Stimulated activated CD4-positive, alpha-beta T cell treated with anti-CD3 and anti-CD28 coated beads, Interleukin-15, amount 100 ng/mL, for 1 hour (primary cell): ENCODE data around the gene PDCD6IP.
A peak's percentile ranks its signal among the peaks of the same experiment; 100 is the strongest.
"Not testable (repeated sequence)": the region's sequence is repeated elsewhere in the genome, so short reads cannot be mapped to it uniquely, and the experiment has no call there.

Source experiments
- DNase-seq, 2 donors: peaks; one replicate each; pipeline ENCODE4 v3.0.0-alpha.2; 2020; ENCODE audit warnings: low read depth in 1 of 2, low spot score in 1 of 2

PDCD6IP gene, protein sequence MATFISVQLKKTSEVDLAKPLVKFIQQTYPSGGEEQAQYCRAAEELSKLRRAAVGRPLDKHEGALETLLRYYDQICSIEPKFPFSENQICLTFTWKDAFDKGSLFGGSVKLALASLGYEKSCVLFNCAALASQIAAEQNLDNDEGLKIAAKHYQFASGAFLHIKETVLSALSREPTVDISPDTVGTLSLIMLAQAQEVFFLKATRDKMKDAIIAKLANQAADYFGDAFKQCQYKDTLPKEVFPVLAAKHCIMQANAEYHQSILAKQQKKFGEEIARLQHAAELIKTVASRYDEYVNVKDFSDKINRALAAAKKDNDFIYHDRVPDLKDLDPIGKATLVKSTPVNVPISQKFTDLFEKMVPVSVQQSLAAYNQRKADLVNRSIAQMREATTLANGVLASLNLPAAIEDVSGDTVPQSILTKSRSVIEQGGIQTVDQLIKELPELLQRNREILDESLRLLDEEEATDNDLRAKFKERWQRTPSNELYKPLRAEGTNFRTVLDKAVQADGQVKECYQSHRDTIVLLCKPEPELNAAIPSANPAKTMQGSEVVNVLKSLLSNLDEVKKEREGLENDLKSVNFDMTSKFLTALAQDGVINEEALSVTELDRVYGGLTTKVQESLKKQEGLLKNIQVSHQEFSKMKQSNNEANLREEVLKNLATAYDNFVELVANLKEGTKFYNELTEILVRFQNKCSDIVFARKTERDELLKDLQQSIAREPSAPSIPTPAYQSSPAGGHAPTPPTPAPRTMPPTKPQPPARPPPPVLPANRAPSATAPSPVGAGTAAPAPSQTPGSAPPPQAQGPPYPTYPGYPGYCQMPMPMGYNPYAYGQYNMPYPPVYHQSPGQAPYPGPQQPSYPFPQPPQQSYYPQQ

DNA sequence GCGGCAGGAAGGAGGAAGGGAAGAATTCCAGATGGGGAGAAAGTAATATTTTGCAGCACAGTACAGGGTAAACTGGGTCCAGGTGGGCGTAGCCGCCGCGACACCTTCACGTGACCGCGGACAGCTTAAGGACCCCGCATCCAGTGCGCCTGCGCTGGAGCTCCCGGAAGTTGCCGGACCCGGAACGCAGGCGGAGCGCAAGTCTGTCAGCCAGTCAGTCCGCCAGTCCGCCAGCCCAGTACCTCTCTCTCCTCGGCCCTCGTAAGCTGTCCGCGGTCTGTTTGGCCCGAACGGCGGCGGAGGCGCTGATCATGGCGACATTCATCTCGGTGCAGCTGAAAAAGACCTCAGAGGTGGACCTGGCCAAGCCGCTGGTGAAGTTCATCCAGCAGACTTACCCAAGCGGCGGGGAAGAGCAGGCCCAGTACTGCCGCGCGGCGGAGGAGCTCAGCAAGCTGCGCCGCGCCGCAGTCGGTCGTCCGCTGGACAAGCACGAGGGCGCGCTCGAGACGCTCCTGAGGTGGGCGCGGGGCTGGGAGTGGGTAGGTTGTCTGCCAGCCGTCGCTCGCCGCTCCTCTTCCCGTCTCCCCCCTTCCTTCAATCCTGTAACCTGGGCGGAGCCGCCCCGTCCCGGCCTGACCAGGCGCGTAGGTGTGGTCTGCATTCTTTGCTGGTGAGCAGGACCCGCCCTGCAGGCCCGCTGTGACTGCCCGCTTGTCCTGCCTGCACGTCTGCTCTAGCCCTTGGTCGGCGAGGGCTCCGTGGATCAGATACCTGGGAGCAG, at the start of gene PDCD6IP:
Gene PDCD6IP (plus strand): TSS at position 213 of the 784 bp plus-strand sequence. CDS start 99 bp downstream, at position 312.
- peak; percentile 75 to 83 for DNase-seq

DNA sequence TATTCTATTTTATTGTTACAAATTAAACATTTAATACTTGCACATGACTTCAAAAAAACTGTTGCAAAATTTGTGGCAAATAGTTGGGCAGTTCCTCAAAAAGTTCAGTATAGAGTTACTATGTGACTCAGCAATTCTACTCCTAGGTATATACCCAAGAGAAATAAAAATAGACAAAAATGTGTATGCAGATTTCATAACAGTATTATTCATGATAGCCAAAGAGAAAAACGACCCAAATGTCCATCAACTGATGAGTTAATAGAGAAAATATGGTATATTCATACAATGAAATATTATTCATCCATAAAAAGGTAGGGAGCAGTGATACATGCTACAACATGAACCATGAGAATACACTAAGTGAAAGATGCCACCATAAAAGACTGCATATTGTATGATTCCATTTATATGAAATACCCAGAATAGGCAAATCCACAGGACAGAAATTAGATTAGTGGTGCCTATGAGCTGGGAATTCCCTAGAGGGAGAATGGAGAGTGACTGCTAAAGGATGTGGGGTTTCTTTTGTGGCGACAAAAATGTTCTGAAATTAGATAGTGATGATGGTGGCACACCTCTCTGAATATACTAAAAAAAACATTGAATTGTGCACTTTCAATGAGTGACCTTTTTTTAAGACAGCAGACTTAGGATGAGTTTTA, 48.8 kb upstream of the PDCD6IP start:
- no peak for DNase-seq

DNA sequence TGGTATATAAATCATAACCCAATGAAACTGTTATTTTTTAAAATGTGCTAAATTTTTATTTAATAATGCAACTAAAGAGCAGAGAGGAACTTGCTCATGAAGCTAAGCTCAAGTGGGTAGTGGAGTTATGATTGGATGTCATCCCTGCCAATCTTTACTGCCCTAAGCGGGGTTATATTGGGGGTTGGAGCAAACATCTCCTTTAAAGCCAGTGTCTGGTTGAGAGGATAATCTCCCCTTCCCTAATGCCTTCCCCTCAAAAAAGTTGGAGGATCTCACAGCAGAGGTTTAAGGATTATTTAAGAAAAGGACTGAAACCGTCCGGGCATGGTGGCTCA, 48.2 kb upstream of the PDCD6IP start:
- DNase-seq = no peak

DNA sequence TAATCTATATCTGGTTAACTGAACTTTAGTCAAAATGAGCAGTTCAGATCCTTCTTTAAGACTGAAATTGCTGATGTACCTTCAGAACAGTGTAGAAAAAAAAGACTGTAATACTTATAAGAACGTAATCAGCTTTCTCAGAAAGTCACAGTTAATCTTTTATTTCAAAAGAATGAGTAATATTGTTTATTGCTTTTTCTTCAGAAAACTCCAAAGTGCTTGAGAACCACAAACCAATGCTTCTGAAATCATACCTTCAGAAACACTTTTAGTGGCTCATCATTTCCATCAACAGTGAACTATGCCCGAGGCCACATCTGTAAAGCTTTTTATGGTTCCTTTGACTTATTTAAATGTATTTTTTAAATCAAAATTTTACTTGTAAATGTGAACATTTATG, 47.1 kb upstream of the PDCD6IP start:
- no peak for DNase-seq

DNA sequence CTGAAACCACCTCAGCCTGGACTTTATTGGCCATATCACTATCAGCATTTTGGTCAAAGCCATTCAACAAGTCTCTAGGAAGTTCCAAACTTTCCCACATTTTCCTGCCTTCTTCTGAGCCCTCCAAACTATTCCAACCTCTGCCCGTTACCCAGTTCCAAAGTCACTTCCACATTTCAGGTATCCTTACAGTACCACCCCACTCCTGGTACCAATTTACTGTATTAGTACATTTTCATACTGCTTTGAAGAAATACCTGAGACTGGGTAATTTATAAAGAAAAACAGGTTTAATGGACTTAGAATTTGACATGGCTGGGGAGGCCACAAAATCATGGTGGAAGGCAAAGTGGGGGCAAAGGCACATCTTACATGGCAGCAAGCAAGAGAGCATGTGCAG, 44.0 kb upstream of the PDCD6IP start:
- not testable (repeated sequence) for DNase-seq

DNA sequence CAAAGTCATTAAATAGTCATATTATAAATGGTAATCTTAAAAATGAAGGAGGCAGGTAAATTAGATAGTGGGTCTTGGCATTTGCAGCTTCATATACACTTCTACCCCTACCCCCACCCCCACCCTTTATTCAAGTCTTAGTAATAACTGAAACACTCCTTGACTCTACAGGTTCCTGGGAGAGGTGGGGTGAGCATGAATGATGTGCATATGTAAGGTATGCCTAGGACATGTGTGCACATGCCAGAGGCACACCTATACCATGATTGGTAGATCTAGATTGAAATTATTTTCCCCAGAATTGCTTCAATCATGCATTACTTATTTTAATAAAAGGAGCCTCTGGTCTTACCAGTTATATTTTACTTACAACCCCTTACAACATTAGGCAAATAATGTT, 40.1 kb upstream of the PDCD6IP start:
- DNase-seq = no peak

DNA sequence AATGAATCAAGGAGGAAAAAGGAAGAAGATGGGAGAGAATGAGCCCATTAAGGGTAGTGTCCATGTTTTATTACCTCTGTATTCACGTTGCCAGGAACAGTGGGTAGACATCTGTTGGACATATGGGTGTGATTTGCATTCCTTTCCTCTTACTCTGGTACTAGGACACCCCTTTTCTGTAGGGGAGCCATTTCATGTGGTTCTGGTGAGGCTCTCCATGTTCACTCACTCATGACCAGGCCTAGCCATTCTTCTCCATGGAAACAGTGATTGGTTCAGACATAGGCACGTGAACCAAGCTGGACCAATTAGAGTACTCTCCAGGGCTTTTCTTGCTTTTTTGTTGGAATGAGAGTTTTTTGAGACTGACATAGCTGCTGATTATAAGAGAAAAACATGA, 39.6 kb upstream of the PDCD6IP start:
- DNase-seq = no peak

DNA sequence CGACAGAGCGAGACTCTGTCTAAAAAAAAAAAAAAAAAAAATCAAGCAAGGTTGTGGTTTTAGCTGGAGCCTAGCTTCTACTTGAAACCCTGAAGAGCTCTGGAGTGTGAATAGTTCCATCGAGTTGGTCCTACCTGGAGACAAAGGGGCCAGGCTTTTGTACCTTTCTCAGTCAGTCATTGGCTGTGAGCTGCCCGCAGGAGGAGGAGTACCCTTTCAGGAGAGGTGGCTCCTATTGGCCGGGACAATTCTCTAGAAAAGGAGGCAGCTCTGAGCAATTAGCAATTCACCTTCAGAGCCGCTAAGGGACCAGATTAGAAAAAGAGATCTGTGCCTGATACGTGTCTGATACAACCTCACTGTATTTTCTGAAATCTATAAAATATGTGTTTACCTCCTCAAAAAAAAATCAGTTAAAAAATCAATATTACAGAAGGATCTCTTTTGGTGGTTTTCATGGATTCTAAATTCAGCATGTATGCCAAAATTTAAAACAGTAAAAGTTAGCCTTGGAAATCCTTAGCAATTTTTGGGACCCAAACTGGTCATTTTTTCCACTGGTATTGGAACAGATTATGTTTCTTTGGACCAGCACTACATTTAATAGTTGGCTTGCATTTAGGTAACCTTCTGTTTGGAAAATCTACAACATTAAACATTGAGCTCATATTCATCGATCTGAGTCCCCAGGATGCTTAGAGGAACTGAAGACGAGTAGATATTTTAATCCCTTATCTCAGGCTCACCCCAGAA, 29.7 kb upstream of the PDCD6IP start:
- DNase-seq = no peak

DNA sequence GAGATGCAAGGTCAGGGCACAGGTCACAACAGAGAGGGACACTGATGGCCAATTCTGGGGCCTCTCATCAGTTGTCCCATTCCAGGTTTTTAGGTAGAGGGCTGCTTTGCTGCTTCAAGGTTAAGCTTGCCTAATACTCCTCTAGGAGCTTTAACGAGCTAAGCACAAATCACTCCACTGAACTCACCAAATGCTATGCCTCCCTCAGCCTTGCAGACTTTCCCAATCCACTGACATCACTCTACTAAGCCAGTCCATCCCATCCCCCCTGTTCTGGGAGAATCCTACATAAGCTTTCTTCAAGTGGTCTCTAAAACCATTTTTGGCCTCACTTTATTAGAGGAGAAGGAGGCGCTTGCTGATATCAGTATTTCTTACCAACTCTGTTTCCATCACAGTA, 24.8 kb upstream of the PDCD6IP start:
- DNase-seq = no peak

DNA sequence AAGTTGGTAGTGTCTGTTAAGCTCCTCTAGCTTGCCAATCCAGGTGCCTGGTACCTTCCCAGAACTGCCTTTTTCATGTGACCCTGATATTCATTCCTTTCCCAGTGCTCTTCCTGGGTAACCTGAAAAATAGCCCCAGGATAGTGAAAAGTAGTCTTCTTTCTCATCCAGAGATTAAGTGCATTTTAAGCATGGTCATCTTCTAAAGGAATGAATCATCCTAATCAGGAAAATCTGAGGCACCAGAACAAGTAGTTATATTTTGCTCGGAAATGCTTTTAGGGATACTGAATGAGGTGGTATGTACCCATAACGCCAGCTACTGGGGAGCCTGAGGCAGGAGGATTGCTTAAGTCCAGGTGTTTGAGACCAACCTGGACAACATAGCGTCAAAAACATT, 23.1 kb upstream of the PDCD6IP start:
- DNase-seq = no peak

DNA sequence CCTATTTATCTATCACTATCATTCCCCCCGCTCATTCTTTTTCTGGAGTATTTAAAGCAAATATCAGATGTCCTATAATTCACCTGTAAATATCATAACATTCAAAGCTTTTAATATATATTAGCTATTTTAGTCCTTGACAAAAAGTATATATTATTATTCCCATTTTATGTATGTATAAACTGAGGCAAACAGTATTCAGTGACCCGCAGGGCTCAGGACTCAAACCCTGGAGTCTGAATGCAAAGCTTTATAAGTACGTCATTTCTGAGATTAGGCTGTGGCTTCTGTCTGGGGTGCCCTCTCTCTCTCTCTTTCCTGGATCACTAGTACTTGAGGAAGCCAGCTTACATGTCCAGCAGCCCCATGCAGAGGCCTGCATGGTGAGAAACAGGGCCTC, 20.4 kb upstream of the PDCD6IP start:
- DNase-seq = no peak

DNA sequence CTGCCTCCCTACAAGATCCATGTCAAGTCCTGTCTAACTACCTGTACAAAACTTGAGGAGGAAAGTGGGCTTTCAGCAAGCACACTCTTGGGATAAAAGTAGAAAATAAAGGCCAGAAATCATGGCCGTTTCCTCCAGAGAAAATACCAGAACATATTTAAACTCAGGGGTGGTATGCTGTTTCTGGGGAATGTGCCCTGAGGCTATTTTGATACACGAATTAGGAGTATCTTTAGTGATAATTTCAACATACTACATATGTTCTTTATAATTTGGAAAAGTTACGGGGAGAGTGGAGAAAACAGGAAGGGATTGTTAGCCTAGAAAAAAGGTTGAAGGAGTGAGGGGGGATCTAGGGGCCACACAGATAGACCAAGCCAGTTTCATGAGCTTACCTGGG, 18.7 kb upstream of the PDCD6IP start:
- DNase-seq = no peak

DNA sequence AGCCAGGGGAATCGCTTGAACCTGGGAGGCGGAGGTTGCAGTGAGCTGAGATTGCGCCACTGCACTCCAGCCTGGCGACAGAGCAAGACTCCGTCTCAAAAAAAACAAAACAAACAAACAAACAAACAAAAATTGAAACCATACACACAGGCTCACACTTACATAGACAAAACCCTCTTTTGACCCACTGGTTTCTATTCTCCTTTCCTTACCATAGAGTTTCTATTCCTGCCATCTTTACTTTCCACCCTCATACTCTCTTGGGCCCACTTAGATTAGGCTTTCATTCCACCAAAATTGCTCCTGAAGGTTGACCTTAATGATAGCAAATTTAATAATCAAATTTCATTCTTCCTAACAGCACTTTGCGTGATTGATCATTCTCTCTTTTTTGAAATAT, 17.0 kb upstream of the PDCD6IP start:
- not testable (repeated sequence) for DNase-seq

DNA sequence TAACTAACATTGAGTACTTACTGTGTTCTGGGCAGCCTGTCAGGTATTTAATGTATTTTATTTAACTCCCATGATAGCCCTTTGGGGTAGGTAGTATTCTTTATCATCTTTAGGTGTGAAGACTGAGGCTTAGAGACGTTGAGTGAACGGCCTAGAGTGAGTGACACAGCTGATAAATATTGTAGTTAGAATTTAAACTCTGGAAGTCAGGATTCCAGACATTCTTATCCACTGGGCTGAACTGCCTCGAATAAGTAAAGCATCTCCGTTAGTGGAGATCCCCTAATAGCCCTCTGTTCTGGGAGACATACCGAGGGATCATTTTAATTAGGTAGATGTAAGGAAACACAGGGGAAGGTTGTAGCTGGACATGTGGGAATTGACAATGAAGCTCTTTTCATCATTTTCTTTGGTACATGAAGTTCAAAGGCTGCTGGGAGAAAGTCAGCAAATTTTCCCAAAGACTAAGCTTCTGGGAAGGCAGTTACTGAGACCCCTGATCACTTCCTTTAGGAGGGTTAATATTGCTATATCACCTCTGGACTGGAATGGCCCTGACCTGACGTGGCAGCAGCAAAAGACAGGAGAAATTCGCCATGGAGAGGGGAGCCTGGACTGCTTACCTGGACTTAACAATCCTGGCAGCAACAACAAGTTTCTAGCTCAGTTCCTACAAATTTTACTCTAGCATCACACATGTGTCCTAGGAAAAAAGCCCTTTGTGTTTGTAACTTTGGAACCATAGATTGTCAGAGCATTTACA, 11.7 kb upstream of the PDCD6IP start:
- no peak for DNase-seq

DNA sequence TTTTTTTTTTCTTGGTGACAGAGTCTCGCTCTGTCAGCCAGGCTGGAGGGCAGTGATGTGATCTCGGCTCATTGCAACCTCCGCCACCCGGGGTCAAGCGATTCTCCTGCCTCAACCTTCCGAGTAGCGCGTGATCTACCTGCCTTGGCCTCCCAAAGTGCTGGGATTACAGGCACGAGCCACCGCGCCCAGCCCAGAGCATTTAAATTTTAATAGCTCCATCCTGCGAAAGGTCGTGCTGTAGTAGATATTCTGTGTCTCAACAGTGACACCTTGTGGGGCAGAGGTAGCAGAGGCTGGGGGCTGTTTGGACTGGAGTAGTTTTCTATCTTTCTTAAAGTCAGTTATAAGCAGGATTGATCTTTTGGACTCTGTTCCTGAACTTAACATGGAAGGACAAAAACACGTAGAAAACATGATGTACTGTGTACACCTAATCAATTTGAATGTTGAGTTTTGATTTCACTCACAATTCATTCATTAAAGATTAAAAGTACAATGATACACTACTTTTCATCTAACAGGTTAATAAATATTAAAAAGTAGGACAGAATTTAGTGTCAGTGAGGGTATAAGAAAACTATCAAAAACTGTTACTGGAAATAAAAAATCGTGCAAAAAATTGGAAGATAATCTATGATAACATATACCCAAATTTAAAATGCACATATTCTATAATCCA, 11.0 kb upstream of the PDCD6IP start:
- peak in 1 of 2 donors; percentile 26 for DNase-seq

DNA sequence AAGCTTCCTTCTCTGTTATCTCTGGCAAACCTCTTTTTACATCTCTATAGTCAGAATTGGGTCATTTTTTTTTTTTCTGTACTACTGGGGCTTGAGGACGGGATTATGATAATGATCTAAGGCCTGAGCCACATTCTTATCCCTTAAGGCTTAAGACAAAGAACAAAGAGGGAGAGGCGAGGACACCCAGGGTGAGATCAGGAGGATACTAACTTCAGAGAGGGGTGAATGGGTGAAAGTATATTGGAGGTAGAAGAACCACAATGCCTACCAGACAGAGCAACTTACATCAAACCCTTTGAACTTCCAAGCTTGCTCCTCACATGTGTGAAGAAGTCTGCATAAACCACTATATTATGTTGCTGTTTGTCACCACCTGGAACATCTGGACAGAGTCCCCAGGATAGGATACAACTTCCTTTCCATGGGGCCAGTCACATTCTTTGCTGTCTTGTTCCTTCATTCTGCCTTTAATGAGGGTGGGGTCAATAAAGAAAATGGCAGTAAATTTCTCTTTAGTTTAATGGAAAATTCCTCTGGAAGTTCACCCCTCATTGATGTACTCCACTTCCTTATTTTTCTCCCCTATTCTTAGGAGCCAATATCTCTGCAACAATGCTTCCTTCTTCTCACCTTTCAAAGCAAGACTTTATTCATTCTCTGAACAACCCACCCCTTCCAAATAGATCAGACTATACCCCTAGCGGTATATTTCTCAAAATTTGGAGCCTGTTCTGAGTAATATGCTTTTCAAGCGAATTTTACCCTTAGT, 9.1 kb upstream of the PDCD6IP start:
- no peak for DNase-seq

DNA sequence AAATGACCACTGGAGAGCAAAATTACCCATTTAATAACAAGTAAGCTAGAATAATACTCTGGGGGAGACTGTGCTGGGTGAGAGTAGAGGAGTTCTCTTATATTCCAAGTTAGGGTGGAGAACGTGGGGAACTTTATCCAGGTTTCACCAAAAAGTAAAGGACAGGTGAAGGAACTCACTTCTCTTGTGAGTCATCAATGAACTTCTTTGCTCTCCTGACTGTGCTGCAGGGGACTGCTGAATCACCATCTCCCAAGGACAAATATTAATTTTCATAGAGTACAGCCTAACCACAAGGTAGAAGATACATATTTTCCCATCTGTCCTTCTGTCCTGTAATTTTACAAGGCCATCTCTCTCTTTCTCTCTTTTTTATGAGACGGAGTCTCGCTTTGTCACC, 8.3 kb upstream of the PDCD6IP start:
- DNase-seq = no peak

DNA sequence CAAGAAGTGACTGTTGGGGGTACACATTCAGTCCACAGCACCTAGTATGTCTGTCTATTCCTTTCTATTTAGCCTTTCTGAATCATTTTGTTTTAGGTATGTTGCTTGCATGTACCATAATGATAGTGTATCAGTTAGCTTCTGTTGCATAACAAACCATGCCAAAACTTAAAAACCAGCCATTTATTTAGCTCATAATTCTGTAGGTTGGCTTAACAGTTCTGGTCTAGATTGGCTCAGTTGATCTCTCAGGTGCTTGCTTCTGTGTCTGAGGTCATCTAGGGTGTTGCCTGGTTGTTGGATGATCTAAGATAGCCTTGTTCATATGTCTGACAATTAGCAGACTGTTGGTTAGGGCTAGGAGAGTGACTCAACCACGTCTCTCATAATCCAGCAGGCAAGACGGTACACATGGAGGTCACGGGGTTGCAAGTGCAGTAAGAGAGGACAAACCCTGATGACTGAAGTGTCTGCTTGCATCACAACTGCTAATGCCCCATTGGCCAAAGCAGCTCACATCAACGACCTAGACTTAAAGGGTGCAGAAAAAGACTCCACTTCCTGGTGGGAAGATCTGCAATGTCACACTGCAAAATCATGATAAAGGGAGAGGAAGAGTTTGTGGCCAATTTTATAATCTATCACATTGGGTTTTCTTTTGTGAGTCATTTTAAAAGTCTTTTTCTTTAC, 6.8 kb upstream of the PDCD6IP start:
- DNase-seq = no peak
